ENCODE results near the gene RBP2.

The RBP2 gene

GRCh38 chr3:139480585-139480984 lies 4.3 kb upstream of the RBP2 start:
- no peak for DNase-seq

DNA sequence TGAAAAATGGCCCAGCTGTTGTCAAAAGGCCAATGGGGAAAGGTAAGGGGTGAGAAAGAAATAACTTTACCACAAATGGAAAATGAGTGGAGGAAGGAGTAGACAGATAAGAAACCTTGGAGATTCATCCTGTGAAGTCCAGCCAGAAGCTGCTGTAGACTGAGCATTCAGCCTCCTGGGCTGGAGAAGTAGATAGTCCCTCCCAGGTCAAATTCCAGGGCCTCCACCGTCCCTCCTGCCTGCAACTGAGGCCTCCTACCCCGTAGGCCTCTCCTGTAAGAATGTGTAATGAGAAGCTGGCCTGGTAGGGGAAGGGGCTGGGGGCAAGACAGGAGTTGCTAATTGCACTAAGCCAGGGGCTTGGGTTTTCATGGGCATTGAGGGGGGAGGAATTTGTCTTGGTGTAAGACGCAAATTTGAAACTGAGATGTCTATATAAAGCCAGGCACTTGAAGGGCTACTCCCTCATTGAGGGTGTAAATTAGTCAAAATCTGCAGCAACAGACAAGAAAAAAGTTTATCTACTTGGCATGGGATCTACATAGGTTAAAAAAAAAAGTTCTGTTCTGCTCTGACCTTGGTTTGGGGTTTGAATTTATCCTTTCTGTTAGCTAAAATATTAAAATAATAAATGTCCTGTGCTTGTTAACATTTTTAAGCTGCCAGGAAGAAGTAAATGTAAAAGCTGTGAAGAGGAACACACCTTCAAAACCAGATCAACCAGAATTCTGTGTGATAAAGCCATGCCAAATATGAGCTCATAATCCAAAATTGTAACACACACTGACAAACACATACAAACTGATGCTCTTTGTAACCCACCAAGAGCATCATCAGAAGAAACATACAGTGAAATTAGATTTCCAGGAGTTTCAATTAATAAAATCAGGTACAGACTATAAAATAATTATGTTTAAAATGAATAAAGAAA lies 1.7 kb upstream of the RBP2 start:
- no peak for DNase-seq

- DNase-seq, result peak; percentile 6 to 23
Observed at GRCh38 chr3:139473155-139473771, 3.1 kb downstream of the RBP2 start.

- DNase-seq, result no peak
Observed at GRCh38 chr3:139472380-139473010, 3.8 kb downstream of the RBP2 start.

DNA sequence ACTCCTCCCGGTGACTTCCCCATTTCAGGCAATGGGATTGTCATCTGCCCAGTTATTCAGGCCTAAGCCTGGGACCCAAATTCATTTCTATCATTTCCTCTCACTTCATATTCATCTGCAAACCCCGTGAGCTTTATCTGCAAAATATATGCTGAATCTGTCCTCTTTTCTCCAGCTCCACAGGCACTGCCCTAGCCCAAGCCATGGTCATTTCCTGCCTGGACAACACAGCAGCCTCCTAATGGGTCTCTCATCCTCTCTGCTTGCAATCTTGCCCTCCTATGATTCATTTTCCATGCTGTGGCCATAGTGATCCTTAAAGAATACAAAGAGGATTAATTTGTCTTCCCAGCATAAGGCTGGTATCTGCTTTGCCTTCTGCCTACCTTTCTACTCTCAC lies 6.1 kb downstream of the RBP2 start:
- DNase-seq, result no peak

DNA sequence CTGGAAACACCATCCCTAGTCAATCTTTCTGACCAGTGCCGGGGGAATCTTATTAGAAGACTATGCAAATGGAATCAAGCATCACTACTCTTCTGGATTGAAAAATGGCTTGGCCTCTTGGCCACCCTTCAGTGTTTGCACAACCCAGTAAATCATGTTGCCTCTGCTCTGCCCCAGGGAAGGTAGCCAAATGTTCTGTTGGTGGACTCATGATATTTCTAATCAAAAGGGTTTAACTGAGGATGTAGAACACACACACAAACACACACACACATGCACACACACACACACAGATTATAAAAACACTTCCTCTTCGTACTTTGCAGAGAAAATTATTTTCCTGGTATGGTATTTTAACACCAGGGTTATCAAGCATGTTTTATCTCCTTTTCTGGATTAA lies 7.9 kb downstream of the RBP2 start:
- DNase-seq, result no peak

GRCh38 chr3:139466360-139466759 lies 10.0 kb downstream of the RBP2 start:
- DNase-seq, result no peak

- no peak for DNase-seq
Observed at GRCh38 chr3:139465636-139466035, 10.7 kb downstream of the RBP2 start.

- DNase-seq, result no peak
Observed at GRCh38 chr3:139463466-139463865, 12.8 kb downstream of the RBP2 start.

DNA sequence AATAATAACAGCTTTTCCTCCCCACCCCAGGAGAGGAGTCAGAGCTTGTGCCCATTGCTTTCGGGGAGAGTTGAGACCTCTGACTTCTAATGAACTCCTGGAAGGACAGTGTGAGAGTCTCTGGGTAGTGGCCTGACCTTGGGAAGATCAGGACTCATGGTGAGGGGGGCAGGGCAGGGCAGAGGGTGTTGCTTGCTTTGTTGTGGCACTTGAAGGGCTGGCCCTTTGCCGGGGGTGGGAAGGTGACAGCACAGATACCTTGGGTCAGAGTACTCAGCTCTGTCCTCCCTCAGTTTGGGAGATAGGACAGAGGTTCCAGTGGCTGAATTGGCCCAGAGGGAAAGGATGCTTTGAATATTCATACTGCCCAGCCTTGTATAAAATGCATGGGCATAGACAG lies 15.8 kb downstream of the RBP2 start:
- DNase-seq, result no peak

DNA sequence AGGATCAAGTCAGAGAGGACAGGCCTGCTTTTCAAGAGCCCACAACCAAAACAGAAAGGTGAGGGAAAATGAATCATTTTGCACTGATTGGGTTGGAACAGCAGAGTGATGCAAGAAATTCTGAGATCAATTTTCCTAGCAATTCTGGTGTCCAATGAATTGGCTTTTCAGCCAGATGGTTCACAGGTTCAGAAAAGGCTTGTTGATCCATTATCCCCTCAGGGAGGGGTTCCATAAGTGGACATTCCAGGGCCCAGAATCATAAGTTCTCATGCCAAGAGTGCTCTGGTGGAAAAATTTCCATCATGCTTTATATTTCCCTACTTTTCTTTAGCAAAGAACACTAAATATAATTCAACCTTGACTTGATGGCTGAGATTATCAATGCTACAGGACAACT lies 16.2 kb downstream of the RBP2 start:
- DNase-seq, result no peak

- no peak for DNase-seq
Observed at GRCh38 chr3:139458348-139458747, 18.0 kb downstream of the RBP2 start.

- no peak for DNase-seq
Observed at GRCh38 chr3:139457066-139457465, 19.2 kb downstream of the RBP2 start.

- no peak for DNase-seq
Observed at GRCh38 chr3:139456386-139456785, 19.9 kb downstream of the RBP2 start.

- no peak for DNase-seq
Observed at GRCh38 chr3:139455855-139456254, 20.5 kb downstream of the RBP2 start.

GRCh38 chr3:139455206-139455605 lies 21.1 kb downstream of the RBP2 start:
- no peak for DNase-seq

GRCh38 chr3:139454346-139454745 lies 22.0 kb downstream of the RBP2 start:
- DNase-seq, result no peak

DNA sequence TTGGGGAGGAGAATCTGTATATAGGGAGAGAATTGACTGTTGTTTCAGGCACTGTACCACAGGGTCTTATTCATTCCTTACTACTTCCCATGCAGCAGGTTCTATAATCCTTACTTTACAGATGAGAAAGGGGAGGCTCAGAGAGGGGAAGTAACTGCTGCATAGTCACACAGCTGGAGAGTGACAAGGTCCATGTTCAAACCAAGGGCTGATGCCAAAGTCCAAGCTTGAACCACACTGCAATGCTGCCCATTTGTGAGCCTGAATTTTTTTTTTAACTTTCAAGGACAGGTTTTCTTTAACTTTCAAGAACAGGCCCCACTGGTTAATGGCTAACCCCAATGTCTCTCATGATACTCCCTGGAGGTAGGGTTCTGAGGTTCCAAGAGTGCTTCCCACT lies 26.2 kb downstream of the RBP2 start:
- no peak for DNase-seq

DNA sequence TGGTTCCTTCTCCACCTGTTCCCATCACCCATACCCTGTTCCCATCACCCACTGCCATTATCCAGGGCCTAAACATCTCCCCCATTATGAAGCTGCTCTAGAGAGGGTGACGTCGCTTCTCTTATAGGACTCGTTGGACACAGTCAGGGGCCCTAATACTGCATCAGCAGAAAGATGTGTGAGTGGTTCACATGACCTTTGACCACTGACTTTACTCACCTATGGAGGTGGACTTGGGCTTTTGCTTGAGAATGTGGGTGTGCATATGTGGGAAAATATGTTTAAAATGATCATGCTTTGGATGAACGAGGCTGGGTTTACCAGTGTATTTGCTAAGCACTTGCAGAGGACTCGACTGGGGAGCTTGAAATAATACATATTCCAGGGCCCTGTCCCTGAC lies 26.8 kb downstream of the RBP2 start:
- no peak for DNase-seq

DNA sequence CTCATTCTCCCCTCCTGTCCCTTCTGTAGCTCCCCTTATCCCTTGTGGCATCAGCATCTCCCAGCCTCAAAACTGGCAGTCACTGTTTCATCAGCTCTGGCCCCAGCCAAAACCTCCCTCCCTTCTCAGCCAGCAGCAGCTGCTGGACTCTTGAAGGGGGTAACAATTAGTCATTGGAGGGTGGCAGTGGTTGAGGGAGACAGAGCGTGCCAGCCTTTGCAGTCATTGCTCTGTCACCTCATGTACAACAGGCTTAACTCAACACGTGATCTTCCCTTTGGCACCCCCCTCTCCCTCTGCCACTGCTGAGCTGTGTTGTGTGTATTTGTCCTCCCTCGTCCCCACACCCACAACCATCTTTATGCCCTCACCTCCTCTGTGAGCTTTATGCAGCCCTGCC lies 28.2 kb downstream of the RBP2 start:
- DNase-seq, result no peak

DNA sequence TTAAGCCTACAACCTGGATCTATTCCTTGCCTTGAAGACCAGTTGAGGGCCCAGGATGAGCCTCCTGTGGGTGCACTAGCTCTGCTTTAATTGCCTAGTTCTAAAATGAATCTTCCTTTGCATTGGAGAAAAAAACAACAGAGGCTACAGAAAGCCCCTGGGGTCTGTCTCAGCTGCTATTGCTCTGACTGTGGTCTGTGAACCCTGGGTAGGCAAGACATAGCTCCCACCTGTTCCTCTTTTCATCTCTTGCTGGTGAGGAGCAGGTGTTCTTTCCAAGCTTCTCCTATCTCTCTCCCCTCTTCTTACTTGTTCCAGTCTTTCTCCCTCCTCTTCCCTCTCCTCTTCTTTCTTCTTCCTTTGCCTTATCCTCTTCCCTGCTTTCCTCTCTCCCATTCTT lies 28.8 kb downstream of the RBP2 start:
- DNase-seq, result no peak

DNA sequence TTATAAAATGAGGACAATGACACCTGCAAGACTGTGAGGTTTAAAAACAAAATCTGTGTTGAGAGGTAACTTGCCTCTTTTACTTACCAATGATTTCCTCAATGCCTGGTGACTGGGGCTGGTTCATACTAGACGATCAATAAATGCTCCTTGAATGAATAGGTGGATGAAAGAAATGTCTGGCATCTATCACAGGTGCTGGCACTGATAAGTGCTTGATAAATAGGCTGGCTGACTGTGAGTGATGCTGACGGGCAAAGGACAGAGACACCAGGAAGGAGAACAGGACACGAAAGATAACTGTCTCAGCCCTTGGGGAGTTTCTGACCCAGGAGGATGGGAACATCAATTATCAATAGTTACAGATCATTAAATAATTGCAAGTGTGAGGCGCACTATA lies 31.9 kb downstream of the RBP2 start:
- DNase-seq, result no peak

- no peak for DNase-seq
Observed at GRCh38 chr3:139443186-139443585, 33.1 kb downstream of the RBP2 start.

- DNase-seq, result no peak
Observed at GRCh38 chr3:139441656-139442055, 34.7 kb downstream of the RBP2 start.
